Activated CD8-positive, alpha-beta memory T cell treated with anti-CD3 and anti-CD28 coated beads, Interleukin-2, amount 50 U/mL, for 24 hours (primary cell): Measurements from ENCODE around the gene MVB12A.

Experiments
- DNase-seq: peaks from one replicate; pipeline ENCODE4 v3.0.0-alpha.2; 2020; ENCODE audit errors: extremely low read depth

The MVB12A gene

GRCh38 chr19:17470068-17470841 is 50.4 kb downstream of the MVB12A start, which contains the start of gene SLC27A1:
Gene SLC27A1, plus strand, starts transcription at chr19:17470524. Its CDS starts 17 bp downstream, at chr19:17470541.
- peak; percentile 84 for DNase-seq

GRCh38 chr19:17471410-17472125 is 51.7 kb downstream of the MVB12A start:
- DNase-seq: no peak

- no peak for DNase-seq
Observed at GRCh38 chr19:17473041-17473440, 53.2 kb downstream of the MVB12A start.
